HG03378 (cell line): ENCODE data around the gene LUZP2.
A peak's percentile ranks its signal among the peaks of the same experiment; 100 is the strongest.
"Not testable (repeated sequence)": the region's sequence is repeated elsewhere in the genome, so short reads cannot be mapped to it uniquely, and the experiment has no call there.

Experiments used
- ATAC-seq: cut with Tn5 transposase; IDR thresholded peaks from one replicate; pipeline ENCODE4 v1.9.1; 2021; ENCODE audit warnings: mild to moderate bottlenecking, moderate library complexity; ENCODE audit not compliant: unreplicated experiment

Gene LUZP2

GRCh38 chr11:24890426-24890825 is 393.6 kb downstream of the LUZP2 start:
- ATAC-seq = no peak

- ATAC-seq = not testable (repeated sequence)
Observed at GRCh38 chr11:24891845-24892492, 395.1 kb downstream of the LUZP2 start.

GRCh38 chr11:24896118-24896835 is 399.4 kb downstream of the LUZP2 start:
- ATAC-seq = no peak

- peak; percentile 46 for ATAC-seq
Observed at GRCh38 chr11:24900514-24900913, 403.7 kb downstream of the LUZP2 start.

- ATAC-seq = no peak
Observed at GRCh38 chr11:24900960-24901549, 404.2 kb downstream of the LUZP2 start.

- ATAC-seq = no peak
Observed at GRCh38 chr11:24903555-24903954, 406.7 kb downstream of the LUZP2 start.

GRCh38 chr11:24925091-24925490 is 428.2 kb downstream of the LUZP2 start:
- ATAC-seq = no peak

GRCh38 chr11:24932110-24933000 is 435.5 kb downstream of the LUZP2 start:
- no peak for ATAC-seq

- no peak for ATAC-seq
Observed at GRCh38 chr11:24934733-24935439, 438.0 kb downstream of the LUZP2 start.

- ATAC-seq = no peak
Observed at GRCh38 chr11:24944891-24945290, 448.0 kb downstream of the LUZP2 start.

GRCh38 chr11:24949406-24949805 is 452.6 kb downstream of the LUZP2 start:
- ATAC-seq = no peak

- ATAC-seq = no peak
Observed at GRCh38 chr11:24963852-24964251, 467.0 kb downstream of the LUZP2 start.

GRCh38 chr11:24965748-24966147 is 468.9 kb downstream of the LUZP2 start:
- no peak for ATAC-seq

- not testable (repeated sequence) for ATAC-seq
Observed at GRCh38 chr11:24993903-24994302, 497.1 kb downstream of the LUZP2 start.

- not testable (repeated sequence) for ATAC-seq
Observed at GRCh38 chr11:24999929-25000328, 503.1 kb downstream of the LUZP2 start.

GRCh38 chr11:25037431-25037830 is 540.6 kb downstream of the LUZP2 start:
- ATAC-seq = no peak

- ATAC-seq = no peak
Observed at GRCh38 chr11:25038131-25038530, 541.3 kb downstream of the LUZP2 start.

- no peak for ATAC-seq
Observed at GRCh38 chr11:25039165-25039564, 542.3 kb downstream of the LUZP2 start.

GRCh38 chr11:25048632-25049031 is 551.8 kb downstream of the LUZP2 start:
- no peak for ATAC-seq

- no peak for ATAC-seq
Observed at GRCh38 chr11:25052844-25053243, 556.0 kb downstream of the LUZP2 start.

GRCh38 chr11:25057861-25058260 is 561.0 kb downstream of the LUZP2 start:
- no peak for ATAC-seq
